Progenitor cell of endocrine pancreas (in vitro differentiated cells): ENCODE measurements around the gene SLAIN2. TPM values are rescaled to one million over a fixed set of nuclear protein-coding genes. Genes with fewer than 3 reads are reported as not detected.
"Not testable (repeated sequence)": the region's sequence is repeated elsewhere in the genome, so short reads cannot be mapped to it uniquely, and the experiment has no call there.

Experiments used
- DNase-seq: peaks from one replicate; pipeline ENCODE4 v3.0.0; 2021; ENCODE audit warnings: low spot score; ENCODE audit not compliant: unreplicated experiment
- H3K27ac Mint-ChIP-seq: 2 replicates; pipeline ENCODE4 v1.8.0; 2021; ENCODE audit warnings: mild to moderate bottlenecking, moderate library complexity, mixed read lengths
- H3K27me3 Mint-ChIP-seq: 2 replicates; pipeline ENCODE4 v1.8.0; 2021; ENCODE audit warnings: mixed read lengths
- H3K36me3 Mint-ChIP-seq: 2 replicates; pipeline ENCODE4 v1.8.0; 2022; ENCODE audit warnings: mixed read lengths; ENCODE audit not compliant: insufficient read depth
- H3K4me1 Mint-ChIP-seq: 2 replicates; pipeline ENCODE4 v1.8.0; 2021; ENCODE audit warnings: low read depth, mixed read lengths
- H3K4me3 Mint-ChIP-seq: 2 replicates; pipeline ENCODE4 v1.8.0; 2021; ENCODE audit warnings: low read depth, mild to moderate bottlenecking, moderate library complexity, mixed read lengths
- H3K9me3 Mint-ChIP-seq: 2 replicates; pipeline ENCODE4 v1.8.0; 2021; ENCODE audit warnings: low read depth, mixed read lengths
- long read RNA-seq: library from polyadenylated mRNA; unstranded; transcript quantifications from one replicate; pipeline ENCODE4 v2.0.0, GENCODE V29; 2020
- total RNA-seq: library from RNA; stranded (reverse); gene quantifications from 2 replicates; pipeline ENCODE4 v1.2.1, GENCODE V29; 2021
- TF ChIP-seq, protein P1 (sequence below): fragments of 200-600 bp; sonication (generic); IDR thresholded peaks from one replicate; pipeline ENCODE4 v1.5.0; 2021; ENCODE audit warnings: antibody characterized with exemption, mild to moderate bottlenecking; ENCODE audit not compliant: unreplicated experiment

Gene SLAIN2
- 54.5 and 55.2 TPM in 2 replicates for total RNA-seq
- long read RNA-seq, partial matches to known transcripts = 7 of 14 reads
- long read RNA-seq, other reads (novel, unspliced or antisense) = 7 of 14 reads

DNA sequence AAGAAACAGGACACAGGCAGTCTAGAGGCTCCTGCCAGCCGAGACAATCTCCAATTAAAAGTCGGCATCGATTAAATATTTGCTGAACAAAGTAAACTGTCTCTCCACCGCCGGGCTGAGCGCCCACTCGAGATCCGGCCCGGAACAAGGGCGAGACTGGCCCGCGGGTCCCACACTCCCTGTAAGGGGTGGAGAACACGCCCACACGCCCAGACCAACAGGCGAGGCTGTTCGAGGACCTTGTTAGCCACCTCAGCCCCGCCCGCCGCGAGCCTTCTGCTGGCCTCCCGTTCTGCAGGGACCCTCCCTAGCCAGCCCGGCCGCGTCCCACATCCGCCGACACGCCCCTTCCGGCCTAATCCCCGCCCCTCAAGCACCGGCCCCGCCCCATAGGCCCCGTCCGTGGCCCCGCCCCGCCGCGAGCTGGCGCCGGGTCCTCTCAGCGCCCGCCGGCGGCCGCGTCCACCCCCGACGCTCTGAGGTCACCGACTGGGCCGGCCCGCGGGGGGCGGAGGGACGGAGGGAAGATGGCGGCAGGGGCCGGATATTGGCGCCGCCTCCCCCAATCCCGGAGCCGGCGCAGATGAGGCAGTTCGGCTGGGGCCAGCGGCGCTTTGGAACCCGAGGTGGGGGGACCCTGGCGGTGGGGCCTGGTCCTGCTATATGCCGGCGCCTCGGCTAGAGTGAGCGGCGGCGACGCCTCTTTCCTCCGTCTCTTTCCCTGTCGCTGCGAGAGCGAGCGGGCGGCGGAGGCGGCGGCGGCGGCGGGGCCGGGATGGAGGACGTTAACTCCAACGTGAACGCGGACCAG lies at the start of gene SLAIN2:
Gene SLAIN2 (plus strand): TSS at position 565 of the 811 bp plus-strand sequence. CDS start 211 bp downstream, at position 776.
- peak; percentile 99 for DNase-seq
- Mint-ChIP-seq H3K4me3 (peak within 1 kb of the TSS; percentile 98), H3K27me3 (peaks cover 22% of the 10 kb centered on the region), H3K4me1 (peaks cover 47% of the 10 kb centered on the region), H3K36me3 (no peaks in the 10 kb centered on the region), H3K27ac (peak within 1 kb of the TSS; percentile 99), H3K9me3 (no peaks in the 10 kb centered on the region)
- TF ChIP-seq, protein P1, sequence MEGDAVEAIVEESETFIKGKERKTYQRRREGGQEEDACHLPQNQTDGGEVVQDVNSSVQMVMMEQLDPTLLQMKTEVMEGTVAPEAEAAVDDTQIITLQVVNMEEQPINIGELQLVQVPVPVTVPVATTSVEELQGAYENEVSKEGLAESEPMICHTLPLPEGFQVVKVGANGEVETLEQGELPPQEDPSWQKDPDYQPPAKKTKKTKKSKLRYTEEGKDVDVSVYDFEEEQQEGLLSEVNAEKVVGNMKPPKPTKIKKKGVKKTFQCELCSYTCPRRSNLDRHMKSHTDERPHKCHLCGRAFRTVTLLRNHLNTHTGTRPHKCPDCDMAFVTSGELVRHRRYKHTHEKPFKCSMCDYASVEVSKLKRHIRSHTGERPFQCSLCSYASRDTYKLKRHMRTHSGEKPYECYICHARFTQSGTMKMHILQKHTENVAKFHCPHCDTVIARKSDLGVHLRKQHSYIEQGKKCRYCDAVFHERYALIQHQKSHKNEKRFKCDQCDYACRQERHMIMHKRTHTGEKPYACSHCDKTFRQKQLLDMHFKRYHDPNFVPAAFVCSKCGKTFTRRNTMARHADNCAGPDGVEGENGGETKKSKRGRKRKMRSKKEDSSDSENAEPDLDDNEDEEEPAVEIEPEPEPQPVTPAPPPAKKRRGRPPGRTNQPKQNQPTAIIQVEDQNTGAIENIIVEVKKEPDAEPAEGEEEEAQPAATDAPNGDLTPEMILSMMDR = peak; percentile 60

DNA sequence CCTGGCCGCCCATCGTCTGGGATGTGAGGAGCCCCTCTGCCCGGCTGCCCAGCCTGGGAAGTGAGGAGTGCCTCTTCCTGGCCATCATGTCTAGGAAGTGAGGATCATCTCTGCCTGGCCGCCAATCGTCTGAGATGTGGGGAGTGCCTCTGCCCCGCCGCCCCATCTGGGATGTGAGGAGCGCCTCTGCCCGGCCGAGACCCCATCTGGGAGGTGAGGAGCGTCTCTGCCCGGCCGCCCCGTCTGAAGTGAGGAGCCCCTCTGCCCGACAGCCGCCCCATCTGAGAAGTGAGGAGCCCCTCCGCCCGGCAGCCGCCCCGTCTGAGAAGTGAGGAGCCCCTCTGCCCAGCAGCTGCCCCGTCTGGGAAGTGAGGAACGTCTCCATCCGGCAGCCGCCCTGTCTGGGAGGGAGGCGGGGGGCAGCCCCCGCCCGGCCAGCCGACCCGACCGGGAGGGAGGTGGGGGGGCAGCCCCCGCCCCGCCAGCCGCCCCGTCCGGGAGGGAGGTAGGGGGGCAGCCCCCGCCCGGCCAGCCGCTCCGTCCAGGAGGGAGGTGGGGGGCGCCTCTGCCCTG lies 49.0 kb upstream of the SLAIN2 start:
- not testable (repeated sequence) for H3K4me1 Mint-ChIP-seq, H3K27me3 Mint-ChIP-seq, H3K9me3 Mint-ChIP-seq, H3K27ac Mint-ChIP-seq, DNase-seq, H3K4me3 Mint-ChIP-seq, H3K36me3 Mint-ChIP-seq

DNA sequence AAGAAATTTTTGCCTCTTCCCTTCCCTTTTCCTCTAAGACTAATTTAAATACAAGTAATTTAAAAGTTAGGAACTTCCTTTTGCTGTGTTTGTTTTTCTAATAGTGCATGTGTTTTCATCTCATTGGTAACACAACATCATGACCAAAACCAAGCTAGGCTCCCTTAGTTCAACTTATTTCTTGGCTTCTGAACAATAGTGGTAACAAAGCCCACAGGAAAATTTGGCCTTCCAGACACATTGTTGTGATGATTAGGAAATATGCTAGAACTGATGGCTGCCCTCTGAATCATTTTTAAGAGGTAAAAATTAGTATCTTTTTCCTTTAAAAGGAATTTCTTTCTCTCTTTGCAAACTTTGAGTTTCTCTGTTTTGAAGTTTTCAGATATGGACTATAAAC lies 46.2 kb upstream of the SLAIN2 start:
- Mint-ChIP-seq H3K36me3 (no peaks in the 10 kb centered on the region), H3K4me1 (no peaks in the 10 kb centered on the region), H3K27ac (no peak overlapping the region), H3K4me3 (no peak overlapping the region), H3K9me3 (no peaks in the 10 kb centered on the region), H3K27me3 (no peaks in the 10 kb centered on the region)
- TF ChIP-seq, protein P1 = no peak
- DNase-seq = no peak

DNA sequence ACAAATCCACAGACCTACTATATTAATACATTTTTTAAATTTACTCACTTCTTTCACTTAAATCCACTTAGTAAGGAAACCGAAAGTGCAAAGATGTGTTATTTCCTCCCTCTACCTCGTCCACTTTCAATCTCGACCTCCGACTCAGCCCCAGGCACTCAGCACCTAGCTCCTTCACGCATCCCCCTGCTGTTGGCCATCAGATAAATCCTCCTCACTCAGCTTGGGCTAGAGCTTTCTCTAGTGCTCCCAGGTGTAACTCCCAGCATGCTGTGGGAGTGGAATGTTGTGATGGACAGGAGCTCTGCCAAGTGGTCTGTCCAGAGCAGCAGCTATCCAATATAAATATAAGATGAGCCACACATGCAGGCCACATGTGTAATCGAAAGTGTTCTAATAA lies 45.0 kb upstream of the SLAIN2 start:
- Mint-ChIP-seq H3K4me3 (no peak overlapping the region), H3K9me3 (no peaks in the 10 kb centered on the region), H3K4me1 (no peaks in the 10 kb centered on the region), H3K27ac (no peak overlapping the region), H3K36me3 (no peaks in the 10 kb centered on the region), H3K27me3 (no peaks in the 10 kb centered on the region)
- DNase-seq = no peak
- TF ChIP-seq, protein P1 = no peak

DNA sequence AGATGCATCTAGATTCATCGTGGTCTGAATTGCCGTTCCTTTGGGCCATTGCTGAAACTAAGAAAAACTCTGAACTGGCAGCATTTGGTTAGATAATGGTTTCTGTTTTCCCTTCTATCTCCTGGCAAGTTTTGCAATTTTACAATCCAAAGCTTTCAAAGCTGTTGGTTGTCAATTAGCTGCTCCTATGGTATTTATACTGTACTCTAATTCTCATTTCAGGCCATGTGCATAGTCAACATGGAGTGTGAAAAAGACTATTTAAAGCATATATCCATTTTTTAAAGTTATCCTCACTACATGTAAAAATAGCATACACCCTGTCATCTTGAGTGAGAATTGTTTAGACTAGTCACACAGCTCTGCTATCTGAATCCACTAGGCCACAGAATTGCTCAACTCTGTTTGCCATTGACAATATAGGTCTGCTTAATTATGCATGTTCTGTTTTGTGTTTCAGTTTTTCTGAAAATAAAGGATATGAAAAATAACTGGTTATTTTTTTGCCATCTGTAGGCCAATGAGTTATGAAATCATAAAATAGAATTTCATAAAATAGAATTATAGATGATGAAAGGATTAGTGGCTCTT lies 44.0 kb upstream of the SLAIN2 start:
- H3K27ac Mint-ChIP-seq = no peak overlapping the region
- TF ChIP-seq, protein P1 = no peak
- DNase-seq = no peak
- no peaks in the 10 kb centered on the region for H3K27me3 Mint-ChIP-seq
- H3K36me3 Mint-ChIP-seq = no peaks in the 10 kb centered on the region
- no peaks in the 10 kb centered on the region for H3K4me1 Mint-ChIP-seq
- no peak overlapping the region for H3K4me3 Mint-ChIP-seq
- H3K9me3 Mint-ChIP-seq = no peaks in the 10 kb centered on the region
